Diencephalon (tissue), 1 donor: ENCODE data around the gene MPP4. TPM values are rescaled to one million over a fixed set of nuclear protein-coding genes. Genes with fewer than 3 reads are reported as not detected.

Experiments
- small RNA-seq: library from RNA; depleted of rRNA; stranded (forward); fragments of <200 nt; gene quantifications from one replicate; pipeline ENCODE3, GENCODE V24; 2014
- total RNA-seq: library from RNA; depleted of rRNA; stranded (reverse); fragments of >200 nt; gene quantifications from one replicate; pipeline ENCODE4 v1.2.3, GENCODE V29; 2014

The MPP4 gene, protein sequence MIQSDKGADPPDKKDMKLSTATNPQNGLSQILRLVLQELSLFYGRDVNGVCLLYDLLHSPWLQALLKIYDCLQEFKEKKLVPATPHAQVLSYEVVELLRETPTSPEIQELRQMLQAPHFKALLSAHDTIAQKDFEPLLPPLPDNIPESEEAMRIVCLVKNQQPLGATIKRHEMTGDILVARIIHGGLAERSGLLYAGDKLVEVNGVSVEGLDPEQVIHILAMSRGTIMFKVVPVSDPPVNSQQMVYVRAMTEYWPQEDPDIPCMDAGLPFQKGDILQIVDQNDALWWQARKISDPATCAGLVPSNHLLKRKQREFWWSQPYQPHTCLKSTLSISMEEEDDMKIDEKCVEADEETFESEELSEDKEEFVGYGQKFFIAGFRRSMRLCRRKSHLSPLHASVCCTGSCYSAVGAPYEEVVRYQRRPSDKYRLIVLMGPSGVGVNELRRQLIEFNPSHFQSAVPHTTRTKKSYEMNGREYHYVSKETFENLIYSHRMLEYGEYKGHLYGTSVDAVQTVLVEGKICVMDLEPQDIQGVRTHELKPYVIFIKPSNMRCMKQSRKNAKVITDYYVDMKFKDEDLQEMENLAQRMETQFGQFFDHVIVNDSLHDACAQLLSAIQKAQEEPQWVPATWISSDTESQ
- total RNA-seq = 0.23 TPM

GRCh38 chr2:201698588-201699226 is at the start of gene MPP4:
TSS of gene MPP4 (minus strand) at chr2:201698644. CDS start at chr2:201693954, 4,690 bp downstream.

DNA sequence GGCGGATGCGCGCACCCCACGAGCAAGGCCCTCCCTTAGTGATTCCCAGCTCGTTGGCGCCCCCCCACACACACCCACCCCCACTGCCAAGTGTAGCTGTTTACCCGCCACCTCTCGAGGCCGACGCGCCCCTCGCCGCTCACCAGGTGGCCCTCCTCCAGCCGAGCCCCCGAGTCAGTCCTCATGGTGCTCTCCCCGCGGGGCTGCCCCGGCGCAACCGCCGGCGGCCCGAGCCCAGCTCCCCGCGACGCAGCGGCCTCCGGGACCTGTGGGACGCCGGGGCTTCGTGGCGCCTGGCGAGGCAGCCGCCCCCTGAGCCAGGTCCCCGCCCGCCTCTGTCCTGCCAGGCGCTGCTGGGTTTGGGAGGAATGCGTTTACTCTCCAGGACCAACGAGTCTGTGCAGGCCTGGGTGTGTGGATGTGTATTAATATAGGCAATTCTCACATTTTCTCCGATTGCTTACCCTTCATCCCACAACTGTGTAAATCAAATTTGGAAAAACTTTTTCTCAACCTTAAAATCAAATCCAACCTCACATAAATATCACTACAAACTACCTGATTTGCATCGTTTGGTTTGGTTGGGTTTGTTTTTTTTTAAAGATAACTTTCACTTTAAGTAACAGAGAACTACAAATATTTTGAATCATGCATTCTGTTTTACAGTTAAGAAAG is 55.1 kb downstream of the MPP4 start, which contains the start of gene TMEM237:
TMEM237 (minus strand) TSS at position 288 of the 675 bp plus-strand sequence; CDS start at position 185, 103 bp downstream.

Small RNA genes lying within 50 kb of the gene (small RNA-seq; reads per million reads assigned to genes)
- gene RNU6-651P = not detected

Other genes with a start within 250 kb of the MPP4 start
- 57.7 TPM for gene TRAK2, start 247.2 kb downstream of the MPP4 start, total RNA-seq
- gene STRADB, start 246.9 kb downstream of the MPP4 start, total RNA-seq = 74.5 TPM
- gene TMEM237, start 55.1 kb downstream of the MPP4 start, total RNA-seq = 35.1 TPM
- 41.1 TPM for gene ALS2, start 82.3 kb upstream of the MPP4 start, total RNA-seq
- gene CDK15, start 107.9 kb upstream of the MPP4 start, total RNA-seq = 0.92 TPM